GM19438 (cell line): ENCODE data around the gene ACAA1.
"Not testable (repeated sequence)": the region's sequence is repeated elsewhere in the genome, so short reads cannot be mapped to it uniquely, and the experiment has no call there.

Experiments
- ATAC-seq: cut with Tn5 transposase; IDR thresholded peaks from one replicate; pipeline ENCODE4 v1.9.1; 2021; ENCODE audit warnings: low read depth; ENCODE audit not compliant: unreplicated experiment

ACAA1 gene

GRCh38 chr3:38136777-38137614 lies at the start of gene ACAA1:
Gene ACAA1, minus strand, starts transcription at chr3:38137127. Its CDS starts 92 bp downstream, at chr3:38137035.
- ATAC-seq: peak; percentile 81

- ATAC-seq: no peak
These were observed 40.3 kb upstream of the ACAA1 start for GRCh38 chr3:38177181-38177580.

GRCh38 chr3:38173834-38174418 lies 37.0 kb upstream of the ACAA1 start:
- ATAC-seq: peak; percentile 47

GRCh38 chr3:38171622-38172021 lies 34.7 kb upstream of the ACAA1 start:
- ATAC-seq: no peak

GRCh38 chr3:38170722-38171121 lies 33.8 kb upstream of the ACAA1 start:
- ATAC-seq: no peak

- no peak for ATAC-seq
These were observed 32.0 kb upstream of the ACAA1 start for GRCh38 chr3:38169027-38169317.

GRCh38 chr3:38168151-38169026 lies 31.5 kb upstream of the ACAA1 start:
- ATAC-seq: no peak

- ATAC-seq: no peak
These were observed 30.7 kb upstream of the ACAA1 start for GRCh38 chr3:38167591-38167990.

GRCh38 chr3:38165722-38166387 lies 28.9 kb upstream of the ACAA1 start:
- no peak for ATAC-seq

GRCh38 chr3:38164952-38165721 lies 28.2 kb upstream of the ACAA1 start, which contains the start of gene OXSR1:
Gene OXSR1, plus strand, starts transcription at chr3:38165537. Its CDS starts 340 bp downstream, at chr3:38165877.
- peak; percentile 93 for ATAC-seq

GRCh38 chr3:38164643-38164951 lies 27.7 kb upstream of the ACAA1 start:
- ATAC-seq: no peak

GRCh38 chr3:38163841-38164642 lies 27.1 kb upstream of the ACAA1 start:
- ATAC-seq: no peak

GRCh38 chr3:38163117-38163840 lies 26.4 kb upstream of the ACAA1 start:
- ATAC-seq: no peak

GRCh38 chr3:38160704-38161103 lies 23.8 kb upstream of the ACAA1 start:
- ATAC-seq: not testable (repeated sequence)

- no peak for ATAC-seq
These were observed 21.5 kb upstream of the ACAA1 start for GRCh38 chr3:38158472-38158871.

- ATAC-seq: no peak
These were observed 20.7 kb upstream of the ACAA1 start for GRCh38 chr3:38157595-38157994.

GRCh38 chr3:38157117-38157516 lies 20.2 kb upstream of the ACAA1 start:
- no peak for ATAC-seq

- ATAC-seq: no peak
These were observed 18.9 kb upstream of the ACAA1 start for GRCh38 chr3:38155825-38156224.
